Measurements from ENCODE around the gene PSMA3.
A peak's percentile ranks its signal among the peaks of the same experiment; 100 is the strongest.

PSMA3 gene

DNA sequence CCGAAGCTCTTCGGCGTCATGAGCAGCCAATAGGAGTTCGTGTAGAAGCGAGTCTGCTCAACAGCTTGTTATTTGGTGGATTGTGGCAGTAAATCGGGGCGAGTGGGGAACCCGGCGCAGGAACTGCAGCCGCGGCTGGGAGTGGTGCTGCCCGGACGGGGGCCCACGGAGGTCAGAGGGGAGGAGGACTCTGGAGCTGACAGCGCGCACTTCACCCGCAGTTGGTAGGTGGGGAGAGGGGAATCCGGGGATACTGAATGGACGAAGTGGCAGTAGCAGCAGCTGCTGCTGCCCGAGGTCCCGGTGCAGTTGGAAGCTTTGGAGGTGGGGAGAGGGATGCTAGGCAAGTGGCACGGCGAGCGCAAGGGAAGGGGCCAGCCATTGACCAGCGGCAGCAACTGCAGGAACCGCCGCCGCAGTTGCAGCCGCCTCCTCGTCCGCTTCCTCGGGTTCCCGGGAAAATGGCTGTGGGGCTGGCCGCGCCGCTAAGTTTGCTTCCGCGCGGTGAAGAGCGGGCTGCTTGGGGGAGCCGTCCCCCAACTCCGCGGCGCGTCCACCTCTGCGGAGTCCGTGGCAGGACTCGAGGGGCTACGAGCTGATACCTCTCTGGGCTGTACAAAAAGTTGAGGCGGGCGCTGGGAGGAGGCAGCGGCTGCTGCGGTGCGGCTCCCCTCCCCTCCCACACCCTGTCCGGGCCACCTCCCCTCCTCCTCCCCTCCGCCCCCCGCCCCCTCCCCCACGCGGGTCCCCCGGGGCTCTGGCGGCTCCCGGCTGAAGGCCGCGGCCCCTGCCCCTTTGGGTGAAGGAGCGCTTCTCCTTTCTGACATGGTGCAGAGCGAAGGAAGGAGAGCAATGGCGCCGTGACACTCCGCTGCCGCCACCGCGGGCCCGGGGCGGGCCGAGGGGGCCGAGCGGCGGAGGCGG, 54.1 kb downstream of the PSMA3 start, which contains the start of gene ARID4A:
ARID4A (plus strand) TSS at position 79 of the 924 bp plus-strand sequence. CDS start 1,300 bp downstream, outside the sequence.
- peak within 1 kb of the TSS; percentile 88 for H3K9ac ChIP-seq
- TF ChIP-seq, protein P1, sequence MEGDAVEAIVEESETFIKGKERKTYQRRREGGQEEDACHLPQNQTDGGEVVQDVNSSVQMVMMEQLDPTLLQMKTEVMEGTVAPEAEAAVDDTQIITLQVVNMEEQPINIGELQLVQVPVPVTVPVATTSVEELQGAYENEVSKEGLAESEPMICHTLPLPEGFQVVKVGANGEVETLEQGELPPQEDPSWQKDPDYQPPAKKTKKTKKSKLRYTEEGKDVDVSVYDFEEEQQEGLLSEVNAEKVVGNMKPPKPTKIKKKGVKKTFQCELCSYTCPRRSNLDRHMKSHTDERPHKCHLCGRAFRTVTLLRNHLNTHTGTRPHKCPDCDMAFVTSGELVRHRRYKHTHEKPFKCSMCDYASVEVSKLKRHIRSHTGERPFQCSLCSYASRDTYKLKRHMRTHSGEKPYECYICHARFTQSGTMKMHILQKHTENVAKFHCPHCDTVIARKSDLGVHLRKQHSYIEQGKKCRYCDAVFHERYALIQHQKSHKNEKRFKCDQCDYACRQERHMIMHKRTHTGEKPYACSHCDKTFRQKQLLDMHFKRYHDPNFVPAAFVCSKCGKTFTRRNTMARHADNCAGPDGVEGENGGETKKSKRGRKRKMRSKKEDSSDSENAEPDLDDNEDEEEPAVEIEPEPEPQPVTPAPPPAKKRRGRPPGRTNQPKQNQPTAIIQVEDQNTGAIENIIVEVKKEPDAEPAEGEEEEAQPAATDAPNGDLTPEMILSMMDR (conservative IDR thresholded peaks at IDR 0.05; ENCODE audit: low read depth, low read length): no peak
- peak within 1 kb of the TSS; percentile 82; the same call in 1 of the 2 replicates for H3K4me2 ChIP-seq
- peak within 1 kb of the TSS; percentile 96 for H3K27ac ChIP-seq
- H3K4me3 ChIP-seq (IDR thresholded peaks at IDR 0.05; ENCODE audit: insufficient read depth, low read depth, low read length): no peak within 1 kb of the TSS
- H3K79me2 ChIP-seq (ENCODE audit: insufficient read depth, low read depth): peaks cover 60% of the 10 kb centered on the region
- no peaks in the 10 kb centered on the region for H4K20me1 ChIP-seq (ENCODE audit: insufficient read depth)
- H3K4me1 ChIP-seq (ENCODE audit: low read depth, poor library complexity, severe bottlenecking): peaks cover 19% of the 10 kb centered on the region
- H3K36me3 ChIP-seq (ENCODE audit: insufficient read depth): no peaks in the 10 kb centered on the region
- H2AFZ ChIP-seq (ENCODE audit: low read depth): peak within 1 kb of the TSS; percentile 54
- H3K27me3 ChIP-seq (ENCODE audit: insufficient read depth, low read depth): no peaks in the 10 kb centered on the region

DNA sequence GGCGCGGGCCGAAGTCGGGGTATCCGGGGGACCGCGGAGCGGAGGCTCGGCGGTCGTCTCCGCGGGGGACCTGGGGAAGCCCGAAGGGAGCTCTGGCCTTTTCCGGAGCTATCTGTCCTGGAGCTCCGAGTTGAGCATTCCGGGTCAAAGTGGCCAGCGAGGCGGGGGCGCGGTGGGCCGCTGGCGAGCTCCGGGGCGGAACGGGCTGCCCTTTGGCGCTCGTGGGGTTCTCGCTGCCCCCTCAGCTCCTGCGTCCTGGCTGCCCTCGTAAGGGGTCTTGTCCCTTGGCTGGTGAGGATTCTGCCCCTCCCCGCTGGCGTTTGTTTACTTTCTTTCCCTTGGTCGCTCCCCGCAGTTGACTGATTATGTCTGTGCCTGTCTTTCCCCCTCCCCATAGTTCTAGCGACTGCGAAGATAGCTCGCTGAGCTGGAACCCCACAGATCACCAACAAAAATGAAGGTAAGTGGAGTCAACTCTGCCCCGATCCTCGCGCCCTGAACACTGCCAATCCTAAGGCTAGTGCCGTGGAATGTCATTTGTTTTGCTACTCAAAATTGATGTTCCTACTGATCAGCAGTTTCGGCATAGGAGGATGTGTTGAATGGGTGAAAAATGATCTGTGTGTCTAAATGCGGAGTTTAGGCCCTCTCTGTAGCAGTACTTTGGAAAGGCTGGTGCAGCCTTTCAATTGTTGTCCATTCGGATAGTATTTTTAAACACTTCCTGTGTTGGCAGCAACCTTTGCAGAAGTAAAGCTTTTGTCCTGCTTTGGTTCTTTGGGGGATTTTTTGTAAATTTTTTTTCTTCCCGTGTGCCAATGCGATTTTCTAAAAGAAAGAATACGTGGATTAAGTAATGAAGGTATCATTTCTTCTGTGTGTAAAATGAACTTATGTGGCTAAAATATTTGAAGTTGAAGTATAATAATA, 55.0 kb downstream of the PSMA3 start:
- Histone ChIP-seq H3K36me3 (ENCODE audit: insufficient read depth) (no peaks in the 10 kb centered on the region), H3K79me2 (ENCODE audit: insufficient read depth, low read depth) (peaks cover 51% of the 10 kb centered on the region), H3K4me1 (ENCODE audit: low read depth, poor library complexity, severe bottlenecking) (peaks cover 19% of the 10 kb centered on the region), H3K27ac (peak overlapping the region; percentile 48), H2AFZ (ENCODE audit: low read depth) (peak overlapping the region; percentile 54; the same call in 1 of the 2 replicates), H3K4me3 (IDR thresholded peaks at IDR 0.05; ENCODE audit: insufficient read depth, low read depth, low read length) (no peak overlapping the region), H4K20me1 (ENCODE audit: insufficient read depth) (no peaks in the 10 kb centered on the region), H3K27me3 (ENCODE audit: insufficient read depth, low read depth) (no peaks in the 10 kb centered on the region), H3K4me2 (peak overlapping the region; percentile 66), H3K9ac (peak overlapping the region; percentile 37; the same call in 1 of the 2 replicates)
- TF ChIP-seq, protein P1 (conservative IDR thresholded peaks at IDR 0.05; ENCODE audit: low read depth, low read length): no peak

DNA sequence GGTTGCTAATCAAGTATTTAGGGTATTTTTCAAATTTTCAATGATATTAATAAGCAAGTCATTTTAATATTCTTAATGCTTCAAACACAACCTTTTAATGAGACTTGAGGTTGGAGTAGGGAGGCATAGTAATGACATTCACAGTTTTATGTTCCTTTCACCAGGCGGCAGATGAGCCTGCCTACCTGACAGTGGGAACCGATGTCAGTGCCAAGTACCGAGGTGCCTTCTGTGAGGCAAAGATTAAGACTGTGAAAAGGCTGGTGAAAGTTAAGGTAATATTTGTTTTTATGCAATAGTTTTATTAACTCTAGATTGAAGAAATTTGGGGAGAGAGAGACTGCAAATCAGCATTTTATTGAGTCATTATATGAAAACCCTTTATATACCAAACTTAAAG, 56.8 kb downstream of the PSMA3 start:
- Histone ChIP-seq H3K4me1 (ENCODE audit: low read depth, poor library complexity, severe bottlenecking) (peaks cover 12% of the 10 kb centered on the region), H3K4me2 (no peak overlapping the region), H2AFZ (ENCODE audit: low read depth) (no peak overlapping the region), H3K9ac (no peak overlapping the region), H3K4me3 (IDR thresholded peaks at IDR 0.05; ENCODE audit: insufficient read depth, low read depth, low read length) (no peak overlapping the region), H3K79me2 (ENCODE audit: insufficient read depth, low read depth) (peaks cover 33% of the 10 kb centered on the region), H4K20me1 (ENCODE audit: insufficient read depth) (no peaks in the 10 kb centered on the region), H3K36me3 (ENCODE audit: insufficient read depth) (no peaks in the 10 kb centered on the region), H3K27ac (no peak overlapping the region), H3K27me3 (ENCODE audit: insufficient read depth, low read depth) (no peaks in the 10 kb centered on the region)
- TF ChIP-seq, protein P1 (conservative IDR thresholded peaks at IDR 0.05; ENCODE audit: low read depth, low read length): no peak

DNA sequence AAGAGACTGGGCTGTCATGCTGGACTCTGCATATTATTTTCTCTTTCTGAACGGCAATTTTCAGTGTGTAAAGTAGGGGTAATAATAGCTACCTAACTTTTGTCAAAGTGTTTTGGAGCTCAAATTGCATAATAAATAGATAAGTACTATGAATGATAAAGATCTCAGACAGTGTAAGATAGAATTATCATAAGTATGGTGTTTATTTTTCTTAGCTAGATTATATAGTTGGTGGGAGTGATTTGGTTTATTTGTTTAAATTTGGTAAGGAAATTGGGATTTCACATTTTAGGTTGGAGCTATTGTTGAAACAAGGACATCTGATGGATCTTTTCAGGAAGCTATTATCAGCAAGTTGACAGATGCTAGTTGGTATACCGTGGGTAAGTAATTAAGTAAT, 61.1 kb downstream of the PSMA3 start:
- Histone ChIP-seq H3K79me2 (ENCODE audit: insufficient read depth, low read depth) (peaks cover 13% of the 10 kb centered on the region; the same call in 1 of the 2 replicates), H3K4me1 (ENCODE audit: low read depth, poor library complexity, severe bottlenecking) (peaks cover 5% of the 10 kb centered on the region), H3K4me3 (IDR thresholded peaks at IDR 0.05; ENCODE audit: insufficient read depth, low read depth, low read length) (no peak overlapping the region), H2AFZ (ENCODE audit: low read depth) (no peak overlapping the region), H4K20me1 (ENCODE audit: insufficient read depth) (no peaks in the 10 kb centered on the region), H3K27me3 (ENCODE audit: insufficient read depth, low read depth) (no peaks in the 10 kb centered on the region), H3K27ac (no peak overlapping the region), H3K4me2 (no peak overlapping the region), H3K36me3 (ENCODE audit: insufficient read depth) (no peaks in the 10 kb centered on the region), H3K9ac (no peak overlapping the region)
- TF ChIP-seq, protein P1 (conservative IDR thresholded peaks at IDR 0.05; ENCODE audit: low read depth, low read length): no peak

Data from KMS-11 (cell line).